GM21528 (cell line): ENCODE results near the gene CD302.
"Not testable (repeated sequence)": the region's sequence is repeated elsewhere in the genome, so short reads cannot be mapped to it uniquely, and the experiment has no call there.

ENCODE experiments used
- ATAC-seq: cut with Tn5 transposase; IDR thresholded peaks from one replicate; pipeline ENCODE4 v1.9.1; 2021; ENCODE audit warnings: mild to moderate bottlenecking, moderate library complexity; ENCODE audit not compliant: unreplicated experiment, low FRiP score

CD302 gene

DNA sequence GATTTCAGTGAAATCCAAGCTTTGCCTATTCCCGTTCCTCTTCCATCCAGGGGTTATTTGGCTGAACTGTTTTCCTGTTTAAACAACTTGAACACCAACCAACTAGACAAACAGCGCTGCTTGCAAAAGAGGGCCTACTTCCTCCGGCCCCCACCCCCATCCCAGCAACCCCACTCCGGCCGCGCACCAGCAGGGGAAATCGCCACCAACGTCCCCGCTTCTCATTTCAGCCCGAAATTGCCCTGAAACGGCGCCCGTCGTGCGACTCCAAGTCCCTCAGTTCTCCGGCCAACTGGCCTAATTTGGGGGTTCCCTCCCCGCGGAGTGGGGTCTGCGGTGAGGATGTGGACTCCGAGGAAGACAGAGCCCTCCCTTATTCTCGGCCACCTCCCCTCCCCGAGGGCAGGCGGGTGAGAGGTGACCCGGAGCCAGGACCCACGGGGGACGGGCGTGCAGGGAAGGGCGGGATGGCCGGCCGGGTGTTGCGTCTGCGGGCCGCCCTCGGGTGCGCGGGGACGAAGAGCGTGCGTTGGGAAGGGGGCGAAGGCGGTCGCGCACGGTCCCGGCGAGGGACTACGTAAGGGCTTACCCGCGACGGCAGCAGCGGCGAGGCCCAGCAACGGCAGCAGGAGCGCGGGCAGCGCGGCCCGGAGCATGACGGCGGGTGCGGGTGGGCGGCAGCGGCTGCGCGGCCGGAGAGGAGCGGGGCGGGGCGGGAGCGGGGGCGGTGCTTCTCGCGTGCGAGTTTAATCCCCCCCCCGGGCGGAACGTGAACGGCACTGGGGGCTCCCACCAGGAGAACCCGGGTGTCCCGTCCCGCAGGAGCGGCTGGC lies at the start of gene CD302:
CD302 (minus strand) TSS at position 666 of the 833 bp plus-strand sequence; CDS start at position 656, 10 bp downstream.
- peak; percentile 82 for ATAC-seq

GRCh38 chr2:159846564-159846963 lies 48.6 kb upstream of the CD302 start:
- ATAC-seq = no peak

DNA sequence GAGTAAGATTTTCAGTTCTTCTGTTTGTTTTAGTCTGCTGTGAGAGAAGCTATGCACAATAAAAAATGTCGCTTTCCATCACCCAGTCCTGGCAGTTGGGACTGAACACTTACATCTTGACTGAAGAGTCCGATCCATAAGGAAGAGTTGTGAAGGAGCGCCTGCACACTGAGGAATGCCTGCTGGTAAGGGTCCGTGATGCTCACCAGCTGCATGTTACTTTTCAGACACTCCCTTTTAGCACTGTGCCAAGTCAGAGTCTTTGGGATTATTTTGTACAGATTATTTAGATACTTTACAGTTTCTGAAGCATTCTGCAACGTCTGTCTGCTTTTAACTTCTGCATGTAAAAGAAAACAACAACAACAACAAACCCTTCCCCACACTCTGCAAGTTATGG lies 42.6 kb upstream of the CD302 start:
- no peak for ATAC-seq

DNA sequence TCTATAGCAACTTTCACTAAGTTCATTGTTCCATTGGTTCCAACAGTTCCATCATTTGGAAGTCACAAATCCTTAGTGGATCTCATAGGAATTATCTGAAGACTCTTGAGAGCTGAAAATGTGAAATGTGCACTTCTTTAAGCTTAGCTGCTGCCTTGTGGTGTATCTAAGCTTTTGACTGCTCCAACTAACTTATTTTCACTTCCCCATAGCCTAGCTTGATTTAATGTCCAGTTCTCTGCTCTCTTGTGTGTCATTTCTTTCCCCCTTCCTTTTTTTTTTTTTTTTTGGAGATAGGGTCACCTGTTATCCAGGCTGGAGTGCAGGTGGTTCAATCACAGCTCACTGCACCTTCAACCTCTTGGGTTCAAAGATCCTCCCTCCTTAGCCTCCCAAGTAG lies 34.9 kb upstream of the CD302 start:
- ATAC-seq = no peak

GRCh38 chr2:159832026-159832425 lies 34.0 kb upstream of the CD302 start:
- ATAC-seq = no peak

GRCh38 chr2:159829376-159829775 lies 31.4 kb upstream of the CD302 start:
- ATAC-seq = no peak

GRCh38 chr2:159828738-159829137 lies 30.7 kb upstream of the CD302 start:
- no peak for ATAC-seq

DNA sequence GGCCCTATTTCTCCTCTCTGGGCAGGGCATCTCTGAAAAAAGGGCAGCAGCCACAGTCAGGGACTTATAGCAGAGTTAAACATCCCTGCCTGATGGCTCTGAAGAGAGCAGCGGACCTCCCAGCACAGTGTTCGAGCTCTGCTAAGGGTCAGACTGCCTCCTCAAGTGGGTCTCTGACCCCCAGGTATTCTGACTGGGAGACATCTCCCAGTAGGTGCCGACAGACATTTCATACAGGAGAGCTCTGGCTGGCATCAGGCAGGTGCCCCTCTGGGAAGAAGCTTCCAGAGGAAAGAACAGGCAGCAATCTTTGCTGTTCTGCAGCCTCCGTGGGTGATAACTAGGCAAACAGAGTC lies 24.4 kb upstream of the CD302 start:
- not testable (repeated sequence) for ATAC-seq

DNA sequence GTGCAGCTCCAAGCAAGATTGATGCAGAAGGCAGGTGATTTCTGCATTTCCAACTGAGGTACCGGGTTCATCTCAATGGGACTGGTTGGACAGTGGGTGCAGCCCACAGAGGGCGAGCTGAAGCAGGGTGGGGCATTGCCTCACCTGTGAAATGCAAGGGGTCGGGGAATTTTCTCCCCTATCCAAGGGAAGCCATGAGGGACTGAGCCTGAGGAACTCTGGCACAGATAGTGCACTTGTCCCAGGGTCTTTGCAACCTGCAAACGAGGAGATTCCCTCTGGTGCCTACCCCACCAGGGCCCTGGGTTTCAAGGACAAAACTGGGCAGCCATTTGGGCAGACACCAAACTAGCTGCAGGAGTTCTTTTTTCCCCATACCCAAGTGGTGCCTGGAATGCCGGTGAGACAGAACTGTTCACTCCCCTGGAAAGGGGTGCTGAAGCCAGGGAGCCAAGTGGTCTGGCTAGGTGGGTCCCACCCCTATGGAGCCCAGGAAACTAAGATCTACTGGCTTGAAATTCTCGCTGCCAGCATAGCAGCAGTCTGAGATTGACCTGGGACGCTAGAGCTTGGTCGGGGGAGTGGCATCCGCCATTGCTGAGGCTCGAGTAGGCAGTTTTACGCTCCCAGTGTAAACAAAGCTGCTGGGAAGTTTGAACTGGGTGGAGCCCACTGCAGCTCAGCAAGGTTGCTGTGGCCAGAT lies 23.9 kb upstream of the CD302 start:
- not testable (repeated sequence) for ATAC-seq

- ATAC-seq = no peak
Measured at GRCh38 chr2:159818940-159819339, 20.9 kb upstream of the CD302 start.

- no peak for ATAC-seq
Measured at GRCh38 chr2:159817283-159817682, 19.3 kb upstream of the CD302 start.

DNA sequence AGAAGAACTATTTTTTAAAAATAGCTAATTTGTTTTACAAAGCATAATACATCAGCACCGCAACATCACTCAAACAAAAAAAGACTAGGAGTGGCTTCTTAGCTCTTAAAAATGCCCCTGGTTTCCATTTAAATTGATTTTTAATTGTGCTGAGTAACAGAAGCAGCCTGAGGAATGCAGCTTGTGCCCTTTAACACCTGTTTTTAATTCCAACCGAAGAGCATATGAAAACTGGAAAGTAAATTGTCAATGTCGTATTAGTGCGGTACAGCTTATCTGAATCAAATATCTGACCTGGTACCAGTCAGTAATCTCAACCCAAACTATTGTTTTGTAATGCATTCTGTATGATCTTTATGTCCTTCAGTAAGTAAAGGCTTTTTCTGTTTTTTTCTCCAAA lies 13.2 kb upstream of the CD302 start:
- no peak for ATAC-seq

GRCh38 chr2:159808032-159808425 lies 10.0 kb upstream of the CD302 start:
- no peak for ATAC-seq

DNA sequence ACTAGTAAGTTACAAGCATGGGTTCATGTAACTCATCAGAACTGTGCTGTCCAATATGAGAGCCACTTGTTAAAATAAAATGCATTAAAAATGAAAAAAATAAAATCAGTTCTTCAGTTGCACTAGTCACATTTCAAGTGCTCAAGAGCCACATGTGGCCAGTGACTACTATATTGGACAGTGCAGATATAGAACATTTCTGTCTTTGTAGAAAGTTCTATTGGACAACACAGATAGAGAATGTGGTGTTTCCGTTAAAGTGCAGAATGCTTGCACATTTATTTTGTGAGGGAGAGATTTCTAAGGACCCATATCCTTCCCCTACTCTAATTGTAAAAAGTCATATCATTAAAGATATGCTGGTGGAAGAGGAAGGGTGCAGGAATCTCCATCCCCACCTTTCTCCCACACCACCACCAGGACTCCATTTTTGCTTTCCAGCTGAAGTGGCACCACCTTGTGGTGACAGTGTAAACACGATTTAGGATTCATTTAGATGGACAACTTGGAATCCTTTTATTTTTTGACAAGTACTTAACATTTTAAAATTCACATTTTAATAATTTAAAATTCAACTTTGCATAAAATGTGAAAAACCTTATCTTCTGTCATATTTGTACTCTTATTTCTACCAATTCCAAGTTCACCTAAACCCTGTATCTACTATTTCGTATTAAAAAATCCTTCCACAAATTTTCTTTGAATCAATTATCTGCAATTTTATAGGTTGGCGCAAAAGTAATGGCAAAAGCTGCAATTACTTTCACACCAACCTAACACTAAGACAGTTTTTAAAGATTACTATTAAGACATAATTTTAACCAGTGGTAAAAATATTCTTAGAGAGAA lies 9.4 kb upstream of the CD302 start:
- no peak for ATAC-seq

DNA sequence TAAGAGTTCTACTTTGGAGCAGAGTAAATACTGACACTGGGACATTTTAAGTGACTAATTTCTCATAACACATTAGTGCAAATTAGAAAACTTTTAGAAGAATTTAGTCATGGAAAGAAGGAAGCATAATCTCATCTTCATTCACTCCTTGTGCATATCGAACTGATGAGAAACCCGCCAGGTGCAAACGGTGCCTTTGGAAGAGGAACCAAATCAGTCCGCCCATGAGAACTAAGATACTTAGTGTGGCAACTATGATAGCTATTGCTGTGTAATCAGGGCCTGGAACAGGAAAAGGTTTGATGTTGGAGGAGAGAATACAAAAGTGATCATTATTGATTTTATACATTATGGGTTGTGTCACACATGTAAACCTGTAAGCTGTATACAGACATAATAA lies 6.9 kb upstream of the CD302 start:
- no peak for ATAC-seq

GRCh38 chr2:159803235-159803962 lies 5.4 kb upstream of the CD302 start:
- no peak for ATAC-seq

GRCh38 chr2:159802673-159803072 lies 4.7 kb upstream of the CD302 start:
- no peak for ATAC-seq

- no peak for ATAC-seq
Measured at GRCh38 chr2:159799833-159800232, 1.8 kb upstream of the CD302 start.

DNA sequence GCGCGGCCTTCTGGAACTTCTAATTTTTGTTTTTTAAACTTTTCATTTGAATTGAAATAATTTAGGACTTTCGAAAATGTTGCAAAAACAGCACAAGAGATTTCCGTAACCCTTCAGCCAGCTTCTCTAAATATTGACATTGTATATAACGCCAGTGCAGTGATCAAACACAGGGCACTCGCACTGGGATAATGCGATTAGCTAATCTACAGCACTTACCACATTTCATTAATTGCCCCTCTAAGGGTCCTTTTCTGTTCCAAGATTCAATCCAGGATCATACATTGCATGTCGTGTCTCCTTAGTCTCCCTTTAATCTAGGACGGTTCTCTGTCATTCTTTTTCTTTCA lies 343 bp upstream of the CD302 start:
- no peak for ATAC-seq

- ATAC-seq = no peak
Measured at GRCh38 chr2:159797225-159797542, 824 bp downstream of the CD302 start.
